Activated T-helper 9 cell treated with anti-CD3 and anti-CD28 coated beads, Interleukin-2, amount 50 U/mL, for 16 hours (primary cell): ENCODE measurements around the gene TPCN2.

Experiments used
- DNase-seq: peaks from one replicate; pipeline ENCODE4 v3.0.0-alpha.2; 2020; ENCODE audit warnings: low read depth

Gene TPCN2

DNA sequence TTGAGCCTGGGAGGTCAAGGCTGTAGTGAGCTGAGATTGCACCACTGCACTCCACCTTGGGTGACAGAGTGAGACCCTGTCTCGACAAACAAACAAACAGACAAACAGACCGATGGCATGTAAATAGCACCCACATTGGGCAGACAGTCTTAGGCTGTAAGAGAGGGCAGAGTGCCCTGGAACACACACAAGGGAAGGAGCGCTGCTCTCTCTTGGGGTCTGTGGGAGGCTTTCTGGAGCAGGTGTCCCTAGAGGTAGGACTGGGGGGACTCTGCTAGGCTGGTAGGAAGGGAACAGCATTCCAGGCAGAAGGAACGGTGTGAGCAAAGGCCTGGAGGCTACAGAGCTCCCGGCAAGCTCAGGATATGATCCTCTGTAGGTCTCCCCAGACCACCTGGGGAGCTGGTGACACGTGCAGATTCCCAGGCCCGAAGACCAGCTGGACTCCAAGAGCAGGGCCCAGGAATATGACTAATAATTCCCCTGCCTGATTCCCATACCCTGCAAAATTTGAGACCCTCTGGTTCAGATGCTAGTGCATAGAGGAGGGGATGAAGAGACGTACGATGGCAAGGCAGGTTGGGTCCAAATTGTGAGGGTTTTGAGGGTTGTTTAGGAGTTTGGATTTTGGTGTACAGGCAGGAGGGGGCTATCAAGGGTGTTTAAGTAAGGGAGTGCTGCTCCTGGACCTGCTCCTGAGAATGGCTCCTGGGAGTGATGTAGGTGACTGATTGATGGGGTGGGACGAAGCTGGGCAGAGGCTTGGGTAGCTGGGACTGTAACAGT, 118.6 kb downstream of the TPCN2 start:
- no peak for DNase-seq

DNA sequence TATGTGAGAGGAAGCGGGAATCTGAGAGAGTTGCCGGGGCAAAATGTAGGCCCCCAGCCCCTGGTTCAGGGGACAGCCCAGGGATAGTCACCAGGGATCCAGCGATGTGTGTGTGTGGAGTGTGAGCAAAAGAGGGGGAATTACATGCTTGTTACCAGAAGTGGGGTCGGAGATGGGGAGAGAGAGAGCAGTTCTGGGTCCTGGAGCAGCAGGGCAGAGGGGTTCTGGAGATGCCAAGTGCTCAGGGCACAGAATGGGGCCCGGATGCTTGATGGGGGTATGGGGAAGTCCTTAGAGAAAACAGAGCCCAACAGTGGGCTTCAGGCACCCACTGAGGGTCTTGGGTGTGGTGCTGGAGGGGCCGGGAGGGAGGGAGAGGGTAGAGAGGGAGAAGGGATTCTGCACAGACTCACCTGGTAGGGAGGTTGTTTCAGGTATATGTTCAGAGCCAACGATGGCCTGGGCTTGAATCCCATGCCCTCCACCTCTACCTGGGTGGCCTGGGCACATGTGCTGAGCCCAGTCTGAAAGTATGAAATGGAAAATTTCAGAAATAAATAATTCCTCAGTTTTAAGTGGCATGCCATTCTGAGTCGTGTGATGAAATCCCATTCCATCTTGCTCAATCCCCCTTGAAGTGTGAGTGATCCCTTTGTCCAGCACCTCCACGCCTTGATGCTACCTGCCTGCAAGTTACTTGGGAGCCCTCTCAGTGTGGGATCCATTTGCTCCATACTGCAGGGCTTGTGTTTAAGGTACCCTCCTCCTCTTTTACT, 119.4 kb downstream of the TPCN2 start:
- no peak for DNase-seq

DNA sequence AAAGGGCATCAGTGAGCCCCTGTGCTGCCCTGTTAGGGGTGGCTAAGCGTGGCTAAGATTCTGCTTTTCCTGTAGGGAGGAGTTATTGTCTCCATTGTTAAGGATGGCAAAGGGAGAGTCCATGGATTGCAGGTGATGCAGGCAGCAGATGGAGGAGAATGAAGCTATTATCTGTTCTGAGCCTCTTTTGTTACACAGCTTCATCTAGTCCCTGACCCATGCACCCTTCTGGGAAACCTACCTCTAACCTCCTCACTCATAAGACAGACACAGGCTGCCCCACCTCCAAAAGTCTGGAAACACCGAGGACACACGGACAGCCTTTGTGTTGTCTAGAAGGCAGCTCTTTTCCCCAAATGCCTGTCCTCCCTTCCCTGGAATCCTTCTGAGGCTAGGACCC, 120.7 kb downstream of the TPCN2 start:
- DNase-seq, result no peak

DNA sequence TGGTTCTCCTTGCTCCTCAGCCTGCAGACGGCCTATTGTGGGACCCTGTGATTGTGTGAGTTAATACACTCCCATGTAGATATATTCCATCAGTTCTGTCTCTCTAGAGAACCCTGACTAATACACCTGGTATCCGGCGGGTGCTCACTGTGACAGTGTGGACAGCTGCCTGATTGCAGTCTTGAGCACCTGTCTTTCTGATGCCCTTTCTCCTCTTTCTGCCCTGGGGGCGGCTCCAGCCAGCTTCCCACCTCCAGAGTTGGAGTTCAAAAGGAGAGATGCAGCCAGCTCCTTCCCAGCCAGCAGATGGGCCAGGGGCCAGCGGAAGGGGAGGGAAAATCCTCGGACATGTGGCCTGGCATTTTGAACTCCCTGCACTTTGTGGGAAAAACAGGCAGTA, 122.0 kb downstream of the TPCN2 start:
- DNase-seq, result no peak

DNA sequence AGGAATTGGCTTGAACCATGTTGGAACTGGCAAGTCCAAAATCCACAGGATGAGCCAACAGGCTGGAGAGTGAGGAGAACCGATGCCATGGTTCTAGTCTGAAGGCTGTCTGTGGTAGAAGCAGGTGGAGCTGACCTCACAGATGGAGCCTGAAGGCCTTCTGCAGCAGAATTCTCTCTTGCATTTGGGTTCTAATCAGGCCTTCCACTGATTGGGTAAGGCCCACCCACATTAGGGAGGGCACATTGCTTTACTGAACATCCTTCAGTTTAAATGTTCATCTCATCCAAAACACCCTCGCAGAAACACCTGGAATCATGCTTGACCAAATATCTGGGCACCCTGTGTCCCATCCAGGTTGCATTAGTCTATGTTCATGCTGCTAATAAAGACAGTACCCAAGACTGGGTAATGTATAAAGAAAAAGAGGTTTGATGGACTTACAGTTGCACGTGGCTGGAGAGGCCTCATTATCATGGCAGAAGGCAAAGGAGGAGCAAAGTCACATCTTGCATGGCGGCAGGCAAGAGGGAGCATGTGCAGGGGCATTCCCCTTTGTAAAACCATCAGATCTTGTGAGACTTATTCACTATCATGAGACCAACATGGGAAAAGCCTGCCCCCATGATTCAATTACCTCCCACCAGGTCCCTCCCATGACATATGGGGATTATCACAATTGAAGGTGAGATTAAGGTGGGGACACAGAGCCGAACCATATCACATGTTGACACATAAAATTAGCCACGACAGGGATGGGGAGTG, 122.9 kb downstream of the TPCN2 start:
- no peak for DNase-seq

DNA sequence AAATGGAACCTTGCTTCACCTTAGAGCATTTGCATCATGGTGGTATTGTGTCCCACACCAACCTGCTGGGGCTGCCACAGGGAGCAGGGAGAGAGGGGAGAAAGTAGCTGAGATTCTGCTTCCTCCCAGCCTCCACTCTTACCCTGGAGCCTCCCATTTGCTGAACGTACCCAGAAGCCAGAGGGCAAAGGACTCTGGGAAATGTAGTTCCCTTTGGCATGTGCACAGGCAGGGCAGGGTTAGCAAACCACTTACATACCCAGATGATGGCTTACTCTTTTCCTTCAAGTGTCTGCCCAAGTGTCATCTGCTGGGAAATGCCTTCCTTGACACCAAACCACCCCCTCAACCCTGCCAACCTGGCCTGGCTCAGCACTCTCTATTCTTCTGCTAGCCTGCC, 123.9 kb downstream of the TPCN2 start:
- no peak for DNase-seq

DNA sequence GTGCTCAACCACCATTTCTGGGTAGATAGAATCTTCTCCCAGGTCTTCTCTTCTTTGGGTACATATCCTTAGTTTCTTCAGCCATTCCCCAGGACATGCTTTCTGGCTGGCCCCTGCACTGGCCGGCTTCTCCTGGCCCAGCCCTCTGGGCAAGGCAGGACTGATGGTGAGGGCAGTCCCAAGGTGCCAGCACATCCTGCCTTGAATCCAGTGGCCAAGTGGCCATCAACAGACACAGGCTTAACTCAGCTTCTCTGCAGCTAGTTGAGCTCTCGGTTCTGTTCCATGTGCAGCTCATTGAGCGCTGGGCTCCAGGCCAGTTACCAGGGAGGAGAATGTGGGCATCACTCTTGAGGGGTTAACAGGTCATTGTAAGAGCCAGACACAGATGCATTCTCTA, 124.6 kb downstream of the TPCN2 start:
- no peak for DNase-seq

DNA sequence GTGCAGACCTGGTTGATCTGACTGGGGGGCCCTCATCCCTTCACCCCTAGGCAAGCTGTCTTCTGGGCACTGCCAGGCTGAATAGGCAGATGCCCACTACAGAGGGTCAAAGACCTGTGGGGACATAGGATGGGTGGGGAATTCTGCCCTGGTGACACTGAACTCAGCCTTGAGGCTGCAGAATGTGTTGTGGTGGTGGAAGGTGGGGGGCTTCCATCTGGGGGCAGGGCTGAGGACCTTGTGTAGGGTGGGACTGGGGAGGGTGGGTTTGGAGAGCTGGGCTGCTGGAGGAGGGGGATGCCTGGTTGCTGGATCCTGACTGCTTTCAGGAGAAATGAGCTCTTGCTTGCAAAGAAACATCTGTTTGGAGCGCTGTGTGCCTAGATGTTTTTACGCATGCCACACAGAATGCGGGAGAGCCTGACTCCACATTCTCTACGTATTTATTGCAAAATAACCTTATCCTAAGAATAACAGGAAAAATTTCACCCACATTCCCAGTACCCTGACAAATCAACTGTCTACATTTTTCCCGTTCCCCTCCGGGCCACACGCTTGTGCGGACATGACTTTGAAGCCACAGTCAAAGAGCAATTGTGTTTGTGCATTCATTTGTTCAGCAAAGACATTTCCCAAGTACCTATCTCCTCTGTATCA, 125.3 kb downstream of the TPCN2 start:
- DNase-seq, result no peak

DNA sequence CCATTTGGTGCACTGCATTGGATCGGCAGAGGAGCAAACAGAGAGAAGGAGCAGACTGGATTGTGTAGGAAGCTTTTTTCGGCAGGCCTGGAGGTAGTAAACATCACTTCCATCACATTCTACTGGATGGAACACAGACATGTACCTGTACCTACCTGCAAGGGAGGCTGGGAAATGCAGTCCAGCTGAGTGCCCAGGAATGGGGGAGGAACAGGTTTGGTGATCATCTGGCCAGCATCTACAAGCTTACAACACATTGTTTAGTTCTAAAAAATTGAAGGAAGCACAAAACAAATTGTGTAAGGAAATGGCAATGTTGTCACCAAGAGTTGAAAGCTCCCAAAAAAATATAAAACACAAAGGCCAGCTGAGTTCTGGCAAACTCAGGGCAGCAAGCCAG, 126.1 kb downstream of the TPCN2 start:
- no peak for DNase-seq

DNA sequence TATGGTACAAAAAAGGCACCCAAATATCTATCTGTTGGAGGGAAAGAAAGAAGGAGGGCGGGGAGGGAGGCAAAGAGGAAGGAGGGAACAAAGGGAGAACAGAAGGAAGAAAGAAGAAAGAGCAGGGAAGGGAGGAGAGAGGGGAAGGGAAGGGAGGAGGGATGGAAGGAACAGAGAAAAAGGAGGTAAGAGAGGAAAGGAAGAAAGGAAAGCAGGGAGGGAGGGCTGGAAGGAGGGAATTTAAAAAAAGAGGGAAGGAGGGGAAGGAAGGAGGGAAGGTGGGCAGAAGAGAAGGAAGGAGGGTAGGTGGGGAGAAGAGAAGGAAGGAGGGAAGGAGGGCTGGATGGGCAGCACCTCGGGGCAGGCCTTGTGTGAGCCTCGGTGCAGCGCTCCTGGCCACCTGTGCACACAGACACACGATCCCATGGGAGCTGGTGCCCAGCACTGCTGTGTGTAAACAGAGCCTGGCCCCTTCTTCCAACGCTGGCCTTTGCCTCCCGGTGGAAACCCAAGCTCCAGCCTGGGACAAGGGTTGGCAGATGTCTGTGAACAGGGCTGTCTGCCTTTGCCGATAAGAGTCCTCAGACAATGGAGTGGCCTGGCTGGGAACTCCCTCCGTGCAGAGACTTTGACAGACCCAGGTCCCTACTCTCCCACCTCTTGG, 130.2 kb downstream of the TPCN2 start:
- DNase-seq, result no peak

DNA sequence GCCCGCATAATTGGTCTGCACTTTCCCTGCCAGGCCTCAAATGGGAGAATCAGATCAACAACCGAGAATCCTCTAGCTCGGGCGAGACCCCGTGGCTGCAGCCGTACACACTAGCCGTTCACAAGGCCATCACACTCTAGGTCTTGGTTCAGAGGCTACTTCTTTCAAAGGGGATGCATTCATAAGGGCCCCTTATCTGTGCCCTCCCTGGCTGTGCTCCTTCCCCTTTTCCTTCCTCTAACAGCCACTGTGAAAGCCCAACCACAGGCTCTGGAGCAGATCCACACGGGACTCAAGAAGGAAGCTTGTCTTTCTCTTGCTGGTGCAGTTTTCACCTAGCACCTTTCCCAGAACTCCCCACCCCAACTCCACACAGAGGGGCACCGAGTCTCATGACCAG, 131.5 kb downstream of the TPCN2 start:
- no peak for DNase-seq

DNA sequence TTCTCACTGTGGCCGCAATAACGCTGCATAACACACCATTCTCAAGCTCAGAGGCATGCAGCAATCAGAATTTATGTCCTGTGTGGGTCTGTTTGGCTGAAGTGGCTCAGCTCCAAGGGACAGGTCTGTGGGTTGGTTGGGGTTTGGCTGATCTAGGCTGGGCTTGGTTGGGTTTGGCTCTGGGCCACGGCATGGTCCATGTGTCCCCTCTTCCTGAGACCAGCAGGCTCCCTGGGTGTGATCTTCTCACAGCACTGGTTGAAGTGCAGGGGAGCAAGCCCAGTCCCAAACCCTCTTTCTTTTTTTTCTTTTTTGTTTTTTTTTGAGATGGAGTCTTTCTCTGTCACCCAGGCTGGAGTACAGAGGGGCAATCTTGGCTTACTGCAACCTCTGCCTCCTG, 132.0 kb downstream of the TPCN2 start:
- no peak for DNase-seq

DNA sequence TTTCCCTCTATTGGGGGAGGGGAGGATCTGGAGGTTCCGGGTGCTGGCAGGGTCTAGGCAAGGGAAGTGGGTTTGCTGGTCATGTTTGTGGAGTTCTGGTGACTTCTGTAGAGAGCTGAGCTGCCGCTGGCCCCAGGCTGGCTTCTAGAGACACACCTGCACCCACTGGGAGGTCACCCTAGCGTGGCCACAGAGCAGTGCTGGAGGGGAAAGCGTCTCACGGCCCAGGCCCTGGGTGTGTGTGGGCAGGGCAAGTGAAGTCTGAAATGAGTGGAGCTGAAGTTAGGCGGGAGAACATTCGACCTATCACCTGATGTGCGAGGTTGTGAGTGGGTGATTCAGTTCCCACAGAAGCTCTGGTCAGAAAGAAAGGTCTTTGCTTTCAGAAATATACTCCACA, 134.9 kb downstream of the TPCN2 start:
- DNase-seq, result no peak
